ENCODE measurements around the gene PARP9. TPM values are rescaled to one million over a fixed set of nuclear protein-coding genes. Genes with fewer than 3 reads are reported as not detected.

The PARP9 gene
- total and polyA plus RNA-seq, 2 of the 13 experiments (the other 11 are each of a cell fraction or from before 2014, with no cell fraction given), result 6.5 to 10.6 TPM

GRCh38 chr3:122564155-122564912, at the start of gene PARP9, which contains the start of gene DTX3L (continued):
- TF ChIP-seq, protein P1, sequence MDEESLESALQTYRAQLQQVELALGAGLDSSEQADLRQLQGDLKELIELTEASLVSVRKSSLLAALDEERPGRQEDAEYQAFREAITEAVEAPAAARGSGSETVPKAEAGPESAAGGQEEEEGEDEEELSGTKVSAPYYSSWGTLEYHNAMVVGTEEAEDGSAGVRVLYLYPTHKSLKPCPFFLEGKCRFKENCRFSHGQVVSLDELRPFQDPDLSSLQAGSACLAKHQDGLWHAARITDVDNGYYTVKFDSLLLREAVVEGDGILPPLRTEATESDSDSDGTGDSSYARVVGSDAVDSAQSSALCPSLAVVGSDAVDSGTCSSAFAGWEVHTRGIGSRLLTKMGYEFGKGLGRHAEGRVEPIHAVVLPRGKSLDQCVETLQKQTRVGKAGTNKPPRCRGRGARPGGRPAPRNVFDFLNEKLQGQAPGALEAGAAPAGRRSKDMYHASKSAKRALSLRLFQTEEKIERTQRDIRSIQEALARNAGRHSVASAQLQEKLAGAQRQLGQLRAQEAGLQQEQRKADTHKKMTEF (CRISPR knock-in tag; IDR thresholded peaks at IDR 0.05), result peak; percentile 86
- peak; percentile 95 for TF ChIP-seq ZNF263 (CRISPR knock-in tag; IDR thresholded peaks at IDR 0.05)
- TF ChIP-seq, protein P2, sequence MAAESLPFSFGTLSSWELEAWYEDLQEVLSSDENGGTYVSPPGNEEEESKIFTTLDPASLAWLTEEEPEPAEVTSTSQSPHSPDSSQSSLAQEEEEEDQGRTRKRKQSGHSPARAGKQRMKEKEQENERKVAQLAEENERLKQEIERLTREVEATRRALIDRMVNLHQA (CRISPR knock-in tag; IDR thresholded peaks at IDR 0.05), result no peak
- TF ChIP-seq, protein P3, sequence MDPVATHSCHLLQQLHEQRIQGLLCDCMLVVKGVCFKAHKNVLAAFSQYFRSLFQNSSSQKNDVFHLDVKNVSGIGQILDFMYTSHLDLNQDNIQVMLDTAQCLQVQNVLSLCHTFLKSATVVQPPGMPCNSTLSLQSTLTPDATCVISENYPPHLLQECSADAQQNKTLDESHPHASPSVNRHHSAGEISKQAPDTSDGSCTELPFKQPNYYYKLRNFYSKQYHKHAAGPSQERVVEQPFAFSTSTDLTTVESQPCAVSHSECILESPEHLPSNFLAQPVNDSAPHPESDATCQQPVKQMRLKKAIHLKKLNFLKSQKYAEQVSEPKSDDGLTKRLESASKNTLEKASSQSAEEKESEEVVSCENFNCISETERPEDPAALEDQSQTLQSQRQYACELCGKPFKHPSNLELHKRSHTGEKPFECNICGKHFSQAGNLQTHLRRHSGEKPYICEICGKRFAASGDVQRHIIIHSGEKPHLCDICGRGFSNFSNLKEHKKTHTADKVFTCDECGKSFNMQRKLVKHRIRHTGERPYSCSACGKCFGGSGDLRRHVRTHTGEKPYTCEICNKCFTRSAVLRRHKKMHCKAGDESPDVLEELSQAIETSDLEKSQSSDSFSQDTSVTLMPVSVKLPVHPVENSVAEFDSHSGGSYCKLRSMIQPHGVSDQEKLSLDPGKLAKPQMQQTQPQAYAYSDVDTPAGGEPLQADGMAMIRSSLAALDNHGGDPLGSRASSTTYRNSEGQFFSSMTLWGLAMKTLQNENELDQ (CRISPR knock-in tag; IDR thresholded peaks at IDR 0.05; ENCODE audit: borderline replicate concordance), result no peak
- TF ChIP-seq SATB2 (CRISPR knock-in tag; IDR thresholded peaks at IDR 0.05), result peak; percentile 64
- TF ChIP-seq ZBED4 (CRISPR knock-in tag; IDR thresholded peaks at IDR 0.05; ENCODE audit: borderline replicate concordance), result peak; percentile 61; the same call in 1 of the 2 replicates
- TF ChIP-seq ZMAT5 (CRISPR knock-in tag; IDR thresholded peaks at IDR 0.05; ENCODE audit: borderline replicate concordance, low read depth), result no peak
- TF ChIP-seq ETV6 (CRISPR knock-in tag; conservative IDR thresholded peaks at IDR 0.05), result no peak; the same call in 1 of the 2 replicates
- no peak; the same call in 1 of the 2 replicates for TF ChIP-seq HBP1 (CRISPR knock-in tag; IDR thresholded peaks at IDR 0.05; ENCODE audit: low read depth)
- no peak for TF ChIP-seq ZNF879 (CRISPR knock-in tag; IDR thresholded peaks at IDR 0.05)
- TF ChIP-seq CREM (IDR thresholded peaks at IDR 0.05), result no peak
- no peak for TF ChIP-seq CREM (CRISPR knock-in tag; IDR thresholded peaks at IDR 0.05)
- no peak for TF ChIP-seq NR2F2 (IDR thresholded peaks at IDR 0.05; ENCODE audit: borderline replicate concordance, low read depth)
- no peak for TF ChIP-seq THAP7 (CRISPR knock-in tag; IDR thresholded peaks at IDR 0.05)
